GM18873 (cell line): ENCODE results near the gene NSL1.
"Not testable (repeated sequence)": the region's sequence is repeated elsewhere in the genome, so short reads cannot be mapped to it uniquely, and the experiment has no call there.

Experiments used
- ATAC-seq: cut with Tn5 transposase; IDR thresholded peaks from one replicate; pipeline ENCODE4 v1.9.1; 2021; ENCODE audit warnings: mild to moderate bottlenecking, moderate library complexity, moderate number of reproducible peaks; ENCODE audit not compliant: unreplicated experiment, low FRiP score

Gene NSL1

DNA sequence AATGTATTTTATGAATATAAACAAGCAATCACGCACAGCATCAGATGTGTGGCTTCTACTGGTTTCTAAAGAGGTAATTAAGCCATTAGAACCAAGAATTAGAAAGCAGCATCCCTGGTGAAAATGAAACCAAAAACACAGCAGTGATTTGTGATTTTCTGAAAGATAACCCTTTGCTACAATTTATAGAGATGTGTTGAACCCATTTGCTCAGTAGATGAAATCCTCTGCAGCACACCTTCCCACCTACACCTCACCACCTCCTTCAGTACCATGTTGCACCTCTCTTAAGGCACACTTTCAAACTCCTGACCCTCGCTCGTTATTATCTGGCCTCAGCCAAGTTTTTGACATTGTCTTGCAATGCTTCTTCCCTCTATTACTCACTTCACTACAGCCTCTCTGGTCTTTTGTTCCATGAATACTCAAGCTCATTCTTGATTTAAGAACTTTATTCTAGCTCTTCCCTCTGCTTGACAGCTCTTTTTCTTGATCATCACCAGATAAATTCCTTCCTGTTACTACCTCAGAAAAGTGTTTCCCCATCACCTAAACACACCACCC, 38.6 kb downstream of the NSL1 start:
- no peak for ATAC-seq

DNA sequence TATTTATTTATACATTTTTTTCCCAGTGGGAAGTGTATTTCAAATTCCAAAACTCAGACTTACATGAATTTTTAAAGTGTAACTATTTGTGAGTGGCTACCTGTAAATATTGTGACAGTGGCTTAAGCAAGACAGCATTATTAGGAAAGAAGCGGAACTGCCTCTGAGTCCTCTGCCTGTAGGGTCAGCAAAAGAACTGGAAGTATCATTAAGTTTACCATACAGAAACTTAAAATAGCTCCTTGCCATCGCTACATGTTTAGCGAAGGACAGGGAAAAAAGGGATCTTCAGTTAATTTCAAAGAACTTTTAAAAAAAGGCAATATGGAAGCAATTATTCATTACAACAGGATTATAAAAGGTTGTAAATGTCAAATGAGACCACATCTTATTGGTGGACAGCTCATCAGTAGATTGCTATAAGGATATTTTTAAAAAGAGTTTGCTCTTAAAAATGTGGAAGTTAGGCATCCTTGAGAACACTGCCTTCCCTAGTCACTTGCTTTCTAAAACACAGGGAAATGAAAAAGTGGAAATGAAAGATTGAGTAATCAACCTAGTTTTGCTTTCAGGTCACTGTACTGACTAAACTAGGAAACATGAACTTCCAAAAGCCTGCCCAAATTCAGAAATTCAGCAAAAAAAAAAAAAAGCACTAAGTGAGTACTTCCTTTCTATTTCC, 39.2 kb downstream of the NSL1 start:
- ATAC-seq: no peak

DNA sequence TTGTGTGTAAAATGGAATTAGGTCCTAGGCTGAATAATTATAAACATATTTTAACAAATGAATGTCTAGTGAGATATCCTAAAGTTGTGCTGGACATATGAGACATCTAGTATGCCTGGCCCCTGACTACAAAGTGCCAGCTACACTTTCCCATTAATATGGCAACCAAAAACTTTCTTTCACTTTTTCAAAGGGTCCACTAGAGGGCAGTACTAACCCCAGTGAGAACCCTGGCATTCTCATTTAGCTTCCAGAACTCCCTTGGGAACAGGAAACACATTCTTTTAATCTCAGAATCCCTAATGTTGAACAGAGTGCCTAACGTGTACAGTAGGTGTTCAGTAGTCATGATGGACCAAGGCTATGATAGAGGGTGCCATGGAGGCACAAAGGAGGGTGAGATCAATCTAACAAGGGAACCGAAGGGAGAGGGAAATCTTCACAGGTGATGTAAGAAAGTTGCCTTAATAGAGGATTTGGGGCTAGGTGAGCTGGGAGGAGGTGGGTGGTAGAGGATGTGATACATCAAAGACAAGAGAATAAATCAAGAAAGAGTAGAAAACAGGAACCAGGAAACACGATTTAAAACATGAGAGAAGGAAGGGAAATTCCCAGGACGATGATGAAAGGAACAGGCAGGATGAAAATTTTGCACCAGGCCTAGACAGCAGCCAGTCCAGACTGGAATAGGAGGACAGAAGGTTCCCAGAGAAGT, 41.6 kb downstream of the NSL1 start:
- no peak for ATAC-seq

DNA sequence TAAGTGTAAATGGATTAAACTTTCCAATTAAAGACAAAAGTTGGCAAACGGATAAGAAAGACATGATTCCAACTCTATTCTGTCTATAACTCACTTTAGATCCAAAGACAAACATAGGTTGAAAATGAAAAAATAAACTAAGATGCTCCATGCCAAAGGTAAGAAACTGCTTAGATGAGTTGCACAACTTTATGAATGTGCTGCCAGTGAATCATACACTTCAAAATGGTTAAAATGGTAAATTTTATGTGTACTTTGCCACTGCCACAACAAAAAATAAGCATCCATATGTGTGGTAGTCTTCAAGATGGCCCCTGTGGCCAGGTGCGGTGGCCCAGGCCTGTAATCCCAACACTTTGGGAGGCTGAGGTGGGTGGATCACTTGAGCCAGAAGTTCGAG, 45.0 kb downstream of the NSL1 start:
- ATAC-seq: no peak

DNA sequence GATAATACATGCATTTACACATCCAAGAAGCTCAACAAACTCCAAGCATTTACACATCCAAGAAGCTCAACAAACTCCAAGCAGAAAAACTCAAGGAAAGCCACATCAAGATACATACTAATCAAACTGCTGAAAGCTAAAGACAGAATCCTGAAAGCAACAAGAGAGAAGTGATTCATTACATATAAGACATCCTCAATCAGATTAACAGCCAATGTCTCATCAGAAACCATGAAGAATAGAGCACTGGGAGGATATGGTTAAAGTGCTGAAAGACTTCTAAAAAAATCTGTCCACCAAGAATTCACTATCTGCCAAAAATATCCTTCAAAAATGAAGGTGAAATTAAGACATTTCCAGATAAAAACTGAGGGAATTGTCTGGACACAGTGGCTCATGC, 46.3 kb downstream of the NSL1 start:
- no peak for ATAC-seq

DNA sequence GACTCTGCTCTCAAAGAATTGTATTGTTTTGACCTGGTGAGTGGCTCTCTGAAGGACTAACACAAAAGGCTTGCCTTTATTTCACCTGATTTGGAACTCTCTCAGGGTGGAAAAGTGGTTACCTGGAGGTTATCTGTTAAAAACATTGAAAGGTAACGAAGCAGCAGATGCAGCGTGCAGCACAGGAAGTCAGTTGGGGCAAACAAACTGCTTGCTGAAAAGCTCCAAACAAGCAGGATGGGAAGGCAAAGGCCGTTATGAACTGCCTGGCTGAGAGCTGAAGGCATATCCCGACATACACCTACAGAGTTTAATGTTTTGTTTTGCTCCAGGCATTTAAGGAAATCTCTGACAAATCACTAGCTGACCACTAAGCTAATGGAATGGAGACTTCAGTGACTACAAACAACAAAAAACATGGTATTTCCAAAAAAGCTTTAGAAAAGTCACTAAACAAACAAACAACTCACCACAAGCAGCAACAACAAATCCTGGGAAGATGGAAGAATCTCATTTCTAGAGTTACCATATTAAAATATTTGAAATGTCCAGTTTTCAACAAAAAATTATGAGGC, 47.6 kb downstream of the NSL1 start:
- ATAC-seq: no peak

DNA sequence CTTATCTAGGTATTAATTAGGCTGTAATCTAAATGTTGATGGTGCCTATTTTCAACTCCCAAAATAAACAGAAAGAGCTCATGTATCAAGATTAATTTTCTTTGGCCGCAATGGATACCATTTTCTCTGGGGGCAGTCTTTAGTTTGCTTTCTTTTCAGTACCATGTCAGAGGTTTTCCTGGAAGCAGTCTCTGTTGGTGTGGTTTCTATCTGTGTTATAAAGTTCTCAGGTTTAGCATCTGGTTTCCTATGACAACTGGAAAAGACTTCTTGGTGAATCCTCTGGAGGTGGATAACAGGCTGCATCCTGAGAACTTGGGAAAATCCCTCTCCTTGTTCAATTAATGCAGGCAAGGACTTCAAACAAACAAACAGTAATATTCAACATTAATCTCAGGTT, 53.2 kb downstream of the NSL1 start:
- ATAC-seq: no peak

DNA sequence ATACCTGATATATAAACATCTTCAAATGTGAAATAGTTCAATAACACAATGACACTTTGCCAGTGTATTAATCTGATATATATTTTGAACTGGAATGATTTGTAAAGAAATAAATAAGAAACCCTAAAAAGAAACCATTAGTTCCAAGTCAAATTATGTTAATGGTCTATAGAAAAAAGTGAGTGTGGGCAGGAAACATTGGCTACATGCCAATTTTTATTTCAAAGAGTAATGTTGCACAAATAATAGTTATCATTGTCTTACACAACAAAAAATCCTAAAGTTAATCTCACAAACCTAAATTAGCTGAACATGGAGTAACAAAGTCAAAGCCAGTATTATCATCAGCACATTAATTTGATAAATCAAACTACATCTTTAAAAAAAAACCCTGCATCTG, 54.0 kb downstream of the NSL1 start:
- no peak for ATAC-seq

DNA sequence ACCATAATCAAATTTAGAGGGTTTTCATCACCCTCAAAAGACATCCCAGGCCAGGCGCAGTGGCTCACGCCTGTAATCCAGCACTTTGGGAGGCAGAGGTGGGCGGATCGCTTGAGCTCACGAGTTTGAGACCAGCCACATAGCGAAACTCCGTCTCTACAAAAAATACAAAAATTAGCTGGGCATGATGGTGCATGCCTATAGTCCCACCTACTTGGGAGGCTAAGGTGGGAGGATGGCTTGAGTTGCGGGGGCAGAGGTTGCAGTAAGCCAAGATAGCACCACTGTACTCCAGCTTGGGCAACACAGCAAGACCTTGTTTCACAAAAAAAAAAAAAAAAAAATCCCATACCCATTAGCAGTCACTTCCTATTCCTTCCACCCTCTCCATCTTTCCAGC, 58.5 kb downstream of the NSL1 start:
- no peak for ATAC-seq

DNA sequence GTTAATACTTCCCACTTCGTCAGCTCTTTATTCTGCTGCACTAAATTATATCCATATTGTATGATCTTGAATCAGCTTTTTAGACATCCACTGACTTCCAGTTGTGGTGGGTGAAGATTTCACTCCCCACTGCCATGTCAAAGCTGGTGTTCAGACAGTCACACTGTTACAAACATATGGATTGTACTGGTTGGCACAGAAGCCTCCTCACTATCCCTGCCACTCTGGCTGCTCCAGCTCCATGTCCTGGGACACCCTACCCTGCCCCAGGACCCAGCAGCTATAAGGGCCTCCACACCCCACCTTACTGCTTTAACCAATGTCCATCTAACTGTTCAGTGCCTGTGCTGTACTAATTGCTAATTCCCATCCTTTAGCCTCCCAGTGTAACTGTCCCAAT, 59.9 kb downstream of the NSL1 start:
- no peak for ATAC-seq

DNA sequence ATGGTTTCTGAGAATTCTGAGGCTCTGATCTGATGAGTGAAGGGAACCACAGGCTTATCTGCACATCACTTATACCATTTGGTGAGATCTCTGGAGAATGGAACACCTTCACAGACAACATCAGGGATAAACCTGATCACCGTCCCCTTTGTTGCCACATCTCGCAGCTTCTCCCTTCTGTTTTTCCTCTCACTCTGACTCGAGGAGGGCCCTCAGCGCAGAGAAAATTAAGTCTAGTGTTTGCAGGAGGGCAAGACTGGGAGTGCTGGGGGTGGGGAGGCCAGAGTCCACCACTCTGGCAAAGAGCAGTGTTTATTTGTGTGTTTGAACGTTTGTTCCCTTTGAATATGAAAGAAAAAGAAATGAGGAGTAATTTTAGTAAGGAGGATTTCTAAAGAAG, 63.0 kb downstream of the NSL1 start:
- no peak for ATAC-seq

DNA sequence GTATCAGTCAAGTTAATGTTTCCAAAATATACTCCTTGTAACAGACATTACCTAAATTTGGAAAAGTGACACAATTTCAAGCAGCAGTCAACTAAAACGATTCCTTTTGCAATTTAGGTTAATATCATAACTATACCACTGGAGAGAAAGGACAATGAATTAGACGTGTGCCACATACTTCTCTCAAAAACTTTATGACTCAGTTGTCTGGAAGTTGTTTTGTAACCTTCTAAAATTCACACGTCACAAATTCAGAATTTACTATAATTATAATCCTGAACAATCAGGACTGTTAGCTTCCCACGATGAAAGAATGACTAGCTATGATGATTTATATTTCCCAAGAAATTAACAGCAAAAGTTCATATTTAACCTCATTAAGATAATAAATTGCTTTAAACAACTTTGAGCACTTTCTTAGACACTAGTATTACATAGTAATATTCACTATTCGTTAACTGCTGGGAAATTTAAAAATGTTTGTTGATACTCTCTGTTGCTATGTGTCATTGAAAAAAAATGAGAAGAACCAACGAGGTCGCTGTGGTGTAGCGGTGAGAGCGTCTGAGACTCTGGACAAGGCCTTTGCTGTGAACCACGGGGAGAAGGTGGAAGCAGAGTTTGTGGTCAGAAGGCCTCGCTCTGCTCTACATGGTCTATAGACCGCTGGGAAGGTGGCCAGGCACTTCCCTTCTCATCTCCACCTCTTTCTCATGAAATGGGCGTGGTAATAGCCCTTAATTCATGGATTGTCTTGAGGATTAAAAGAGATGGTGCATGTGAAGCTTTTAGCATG, 64.0 kb downstream of the NSL1 start:
- ATAC-seq: no peak

DNA sequence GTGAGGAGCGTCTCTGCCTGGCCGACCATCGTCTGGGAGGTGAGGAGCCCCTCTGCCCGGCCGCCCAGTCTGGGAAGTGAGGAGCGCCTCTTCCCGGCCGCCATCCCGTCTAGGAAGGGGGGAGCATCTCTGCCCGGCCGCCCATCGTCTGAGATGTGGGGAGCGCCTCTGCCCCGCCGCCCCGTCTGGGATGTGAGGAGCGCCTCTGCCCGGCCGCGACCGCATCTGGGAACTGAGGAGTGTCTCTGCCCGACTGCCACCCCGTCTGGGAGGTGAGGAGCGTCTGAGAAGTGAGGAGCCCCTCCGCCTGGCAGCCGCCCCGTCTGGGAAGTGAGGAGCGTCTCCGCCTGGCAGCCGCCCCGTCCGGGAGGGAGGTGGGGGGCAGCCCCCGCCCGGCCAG, 66.9 kb downstream of the NSL1 start:
- not testable (repeated sequence) for ATAC-seq

DNA sequence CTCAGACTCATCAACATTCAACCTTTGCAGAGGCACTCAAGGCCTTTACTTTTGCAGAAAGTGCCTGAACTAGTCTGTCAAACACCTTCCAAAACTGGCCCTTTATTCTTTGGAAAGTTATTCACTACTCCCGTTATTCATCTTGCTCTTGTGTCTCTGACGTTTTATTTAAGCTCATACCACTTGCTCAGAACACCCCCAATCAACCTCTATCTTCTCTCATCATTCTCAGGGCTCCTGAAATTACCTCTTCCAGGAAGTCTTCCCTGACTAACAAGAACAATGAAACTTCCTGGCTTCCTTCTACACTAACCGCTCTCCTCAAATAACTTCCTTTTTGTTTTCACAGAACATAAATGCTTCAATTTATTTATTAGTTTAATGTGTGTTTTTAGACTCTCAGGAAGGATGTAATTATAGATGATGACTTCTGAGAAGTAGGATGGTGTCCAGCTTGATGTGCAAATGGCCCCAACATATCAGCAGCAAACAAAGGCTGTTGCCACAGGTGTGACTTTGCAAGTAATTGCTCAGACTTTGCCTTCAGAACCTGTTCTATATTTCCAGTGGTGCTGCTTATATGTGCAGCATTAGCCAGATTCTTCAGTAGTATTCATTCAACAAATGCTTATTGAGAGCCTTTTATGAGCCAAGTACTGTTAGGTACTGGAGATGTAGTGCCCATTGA, 69.2 kb downstream of the NSL1 start:
- ATAC-seq: no peak

DNA sequence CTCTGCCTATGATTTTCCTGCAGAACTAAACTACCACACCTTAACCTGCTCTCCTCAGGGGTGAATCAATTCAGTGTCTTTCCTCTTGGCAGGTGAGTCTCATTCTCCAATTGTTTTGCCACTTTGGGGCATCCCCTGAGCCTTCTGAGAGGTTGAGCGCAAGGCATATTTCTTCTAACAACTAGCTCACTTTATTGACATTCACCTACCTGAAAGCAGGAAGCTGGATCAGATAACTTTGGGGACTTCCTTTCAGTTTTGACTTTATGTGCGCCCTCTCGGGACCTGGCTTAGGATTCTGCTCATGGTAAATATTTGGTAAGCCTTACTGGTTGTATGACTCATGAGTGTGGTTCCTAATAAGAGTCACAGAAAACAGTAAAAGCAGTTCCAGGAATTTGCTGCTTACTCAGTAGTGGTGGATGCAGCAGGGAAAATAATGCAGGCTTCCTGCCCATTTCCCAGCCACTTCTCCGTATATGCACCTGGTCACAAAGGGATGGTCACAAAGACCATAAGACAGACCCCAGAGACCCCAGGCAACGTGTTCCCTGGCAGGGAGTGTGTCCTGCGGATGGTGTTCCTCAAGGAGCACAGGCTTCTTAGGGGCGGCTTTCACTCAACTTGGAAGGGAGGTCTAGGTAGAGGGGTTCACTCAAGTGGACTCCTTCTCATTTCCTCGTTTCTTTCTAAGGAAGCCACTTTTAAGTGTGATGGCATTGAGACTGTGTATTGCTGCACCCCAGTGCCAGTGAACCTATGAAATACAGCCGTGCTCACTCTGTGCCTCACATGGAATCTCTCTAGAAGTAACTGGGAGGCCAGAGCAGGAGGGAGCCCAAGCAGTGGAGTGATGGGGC, 70.0 kb downstream of the NSL1 start:
- no peak for ATAC-seq

DNA sequence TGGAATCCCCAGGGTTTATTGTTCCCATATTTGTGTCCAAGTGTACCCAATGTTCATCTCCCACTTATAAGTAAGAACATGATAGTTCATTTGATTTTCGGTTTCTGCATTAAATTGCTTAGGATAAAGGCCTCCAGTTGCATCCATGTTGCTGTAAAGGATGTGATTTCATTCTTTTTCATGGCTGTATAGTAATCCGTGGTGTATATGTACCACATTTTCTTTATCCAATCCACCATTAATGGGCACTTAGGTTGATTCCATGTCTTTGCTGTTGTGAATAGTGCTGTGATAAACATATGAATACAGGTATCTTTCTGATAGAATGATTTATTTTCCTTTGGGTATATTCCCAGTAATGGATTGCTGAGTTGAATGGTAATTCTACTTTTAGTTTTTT, 71.9 kb downstream of the NSL1 start:
- no peak for ATAC-seq

DNA sequence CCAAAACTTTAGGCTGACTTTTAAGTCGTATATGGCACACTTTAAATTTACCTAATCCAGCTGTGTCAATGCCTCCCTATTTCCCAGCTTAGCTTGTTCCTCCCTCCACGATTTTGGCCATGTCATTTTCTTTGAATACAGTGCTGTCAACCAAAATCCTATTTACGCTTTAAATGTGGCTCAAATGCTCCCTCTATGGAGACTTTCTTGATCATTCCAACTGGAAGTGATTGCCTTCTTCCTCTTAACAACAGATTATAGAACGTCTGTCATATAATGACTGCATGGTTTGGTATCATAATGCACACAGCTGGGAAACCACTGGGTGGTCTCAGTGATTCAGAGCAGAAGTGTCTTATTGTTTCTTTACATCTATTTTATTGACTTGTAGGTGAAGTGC, 73.1 kb downstream of the NSL1 start:
- ATAC-seq: no peak

DNA sequence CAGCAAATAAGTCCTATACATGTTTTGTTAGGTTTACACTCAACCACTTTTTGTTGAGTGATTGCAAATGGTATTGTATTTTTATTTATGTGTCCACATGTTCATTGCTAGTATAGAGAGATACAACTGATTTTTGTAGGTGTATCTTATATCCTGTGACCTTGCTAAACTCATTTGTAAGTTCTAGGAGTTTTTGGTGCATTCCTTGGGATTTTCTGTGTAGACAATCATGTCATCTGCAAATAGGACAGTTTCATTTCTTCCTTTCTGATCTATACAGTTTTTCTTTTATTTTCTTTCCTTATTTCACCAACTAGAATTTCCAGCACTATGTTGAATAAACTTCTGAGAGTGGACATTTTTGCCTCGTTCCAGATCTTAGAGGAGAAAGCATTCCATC, 75.4 kb downstream of the NSL1 start:
- no peak for ATAC-seq

DNA sequence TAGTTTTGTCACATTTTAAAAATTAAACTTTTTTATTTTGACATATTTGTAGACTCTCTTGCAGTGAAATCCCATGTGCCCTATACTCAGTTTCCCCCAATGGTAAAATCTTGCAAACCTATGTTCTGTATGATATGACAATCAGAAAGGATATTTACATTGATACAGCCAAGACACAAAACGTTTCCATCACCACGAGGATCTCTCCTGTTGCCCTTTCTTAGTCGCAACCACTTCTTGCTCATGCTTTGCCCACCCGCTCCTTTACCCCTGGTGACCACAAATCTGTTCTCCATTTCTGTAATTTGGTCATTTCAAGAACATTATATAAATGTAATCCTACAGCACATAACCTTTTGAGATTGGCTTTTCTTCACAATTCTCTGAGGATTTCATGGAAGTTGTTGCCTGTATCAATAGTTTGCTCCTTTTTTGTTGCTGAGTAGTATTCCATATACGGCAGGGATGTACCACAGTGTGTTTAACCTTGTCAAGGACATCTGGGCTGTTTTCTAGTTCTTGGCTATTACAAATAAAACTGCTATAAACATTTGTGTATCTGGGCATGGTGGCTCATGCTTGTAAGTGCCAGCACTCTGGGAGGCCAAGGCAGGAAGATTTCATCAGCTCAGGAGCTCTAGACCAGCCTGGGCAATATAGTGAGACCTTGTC, 78.0 kb downstream of the NSL1 start:
- ATAC-seq: no peak
